Epithelial cell of esophagus (primary cell): ENCODE measurements around the gene P2RX2.
A peak's percentile ranks its signal among the peaks of the same experiment; 100 is the strongest.

Experiments
- DNase-seq: peaks from one replicate; pipeline ENCODE4 v3.0.0; 2010; ENCODE audit warnings: low read depth
- H3K4me3 ChIP-seq: 2 replicates; pipeline ENCODE4 v1.5.1; 2011; ENCODE audit warnings: mild to moderate bottlenecking, low read length, control low read depth
- TF ChIP-seq, protein P1 (sequence below): IDR thresholded peaks from 2 replicates; pipeline ENCODE4 v1.5.1; 2011; ENCODE audit warnings: low read depth, mild to moderate bottlenecking, low read length, control low read depth, inconsistent platforms; ENCODE audit not compliant: insufficient read depth; ENCODE audit errors: missing control alignments

P2RX2 gene

DNA sequence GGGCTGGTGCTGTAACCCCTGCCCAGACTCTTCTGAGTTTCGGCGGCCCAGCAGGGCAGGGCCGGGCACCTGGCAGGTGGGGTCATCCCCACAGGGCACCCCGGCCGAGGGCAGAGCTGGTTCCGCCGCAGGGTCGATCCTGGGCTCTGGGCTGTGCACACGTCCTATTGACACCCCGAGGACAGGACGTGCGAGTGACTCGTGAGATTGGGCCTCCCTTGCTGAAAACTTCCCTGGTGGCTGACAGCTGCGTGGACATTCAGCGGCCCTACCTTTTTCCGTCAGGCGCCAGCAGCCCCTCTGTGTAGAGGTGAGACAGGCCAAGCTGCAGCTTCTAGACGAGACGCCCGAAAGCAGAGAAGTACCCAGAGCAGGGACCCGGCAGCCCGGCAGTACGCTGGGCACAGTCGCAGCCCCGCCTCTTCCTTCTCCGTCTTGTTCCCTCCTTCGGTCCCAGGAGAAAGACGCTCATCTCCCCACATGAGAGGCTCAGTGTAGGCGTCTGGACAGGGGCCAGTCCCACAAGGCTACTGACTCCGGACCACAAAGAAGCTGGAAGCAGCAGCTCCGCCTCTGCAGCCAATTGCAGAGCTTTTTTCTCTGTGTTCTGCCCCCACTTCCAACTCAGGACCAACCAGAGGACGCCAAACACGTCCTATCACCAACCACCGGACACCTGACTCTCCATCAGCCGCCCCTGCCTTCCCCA, 8.4 kb upstream of the P2RX2 start, which contains the start of gene LRCOL1:
Gene LRCOL1 (minus strand): TSS at position 532 of the 709 bp plus-strand sequence. CDS start 4,331 bp downstream, outside the sequence.
- H3K4me3 ChIP-seq: no peak within 1 kb of the TSS

DNA sequence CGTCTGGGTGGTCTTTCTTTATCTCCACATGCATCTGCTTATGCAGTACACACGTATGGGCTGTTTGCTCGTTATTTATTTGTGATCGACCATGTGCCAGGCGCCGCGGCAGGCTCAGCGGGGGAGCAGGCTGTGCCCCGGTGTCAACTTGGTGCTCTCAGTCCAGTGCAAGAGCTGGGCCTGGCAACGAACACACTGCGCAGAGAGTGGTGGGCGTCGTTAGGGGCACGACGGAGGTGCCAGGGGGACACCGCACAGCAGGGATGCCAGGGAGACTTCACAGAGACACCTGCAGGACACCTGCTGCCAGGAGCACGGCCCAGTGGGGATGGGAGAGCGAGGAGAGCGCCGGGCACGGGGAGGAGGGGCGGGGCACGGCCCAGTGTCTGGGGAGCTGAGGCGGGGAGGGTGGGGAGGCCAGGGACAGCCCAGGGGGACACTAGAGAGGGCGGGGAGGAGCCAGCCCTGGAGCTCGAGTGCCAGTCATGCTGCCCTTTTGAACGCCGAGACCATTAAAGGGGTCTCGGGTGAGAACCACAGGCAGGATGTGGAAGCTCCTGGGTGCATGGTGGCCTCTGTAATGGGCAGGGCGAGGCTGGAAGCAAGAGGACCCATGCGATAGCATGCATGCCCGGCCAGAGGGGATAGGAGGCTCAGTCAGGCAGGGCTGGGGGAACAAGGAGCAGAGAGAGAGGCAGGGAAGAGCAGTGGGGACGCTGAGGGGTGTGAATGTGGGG, 7.5 kb upstream of the P2RX2 start:
- no peak for DNase-seq
- TF ChIP-seq, protein P1, sequence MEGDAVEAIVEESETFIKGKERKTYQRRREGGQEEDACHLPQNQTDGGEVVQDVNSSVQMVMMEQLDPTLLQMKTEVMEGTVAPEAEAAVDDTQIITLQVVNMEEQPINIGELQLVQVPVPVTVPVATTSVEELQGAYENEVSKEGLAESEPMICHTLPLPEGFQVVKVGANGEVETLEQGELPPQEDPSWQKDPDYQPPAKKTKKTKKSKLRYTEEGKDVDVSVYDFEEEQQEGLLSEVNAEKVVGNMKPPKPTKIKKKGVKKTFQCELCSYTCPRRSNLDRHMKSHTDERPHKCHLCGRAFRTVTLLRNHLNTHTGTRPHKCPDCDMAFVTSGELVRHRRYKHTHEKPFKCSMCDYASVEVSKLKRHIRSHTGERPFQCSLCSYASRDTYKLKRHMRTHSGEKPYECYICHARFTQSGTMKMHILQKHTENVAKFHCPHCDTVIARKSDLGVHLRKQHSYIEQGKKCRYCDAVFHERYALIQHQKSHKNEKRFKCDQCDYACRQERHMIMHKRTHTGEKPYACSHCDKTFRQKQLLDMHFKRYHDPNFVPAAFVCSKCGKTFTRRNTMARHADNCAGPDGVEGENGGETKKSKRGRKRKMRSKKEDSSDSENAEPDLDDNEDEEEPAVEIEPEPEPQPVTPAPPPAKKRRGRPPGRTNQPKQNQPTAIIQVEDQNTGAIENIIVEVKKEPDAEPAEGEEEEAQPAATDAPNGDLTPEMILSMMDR: no peak
- no peak overlapping the region for H3K4me3 ChIP-seq

More for the DNA sequence above, 8.4 kb upstream of the P2RX2 start, which contains the start of gene LRCOL1:
- TF ChIP-seq, protein P1: no peak
- DNase-seq: no peak

DNA sequence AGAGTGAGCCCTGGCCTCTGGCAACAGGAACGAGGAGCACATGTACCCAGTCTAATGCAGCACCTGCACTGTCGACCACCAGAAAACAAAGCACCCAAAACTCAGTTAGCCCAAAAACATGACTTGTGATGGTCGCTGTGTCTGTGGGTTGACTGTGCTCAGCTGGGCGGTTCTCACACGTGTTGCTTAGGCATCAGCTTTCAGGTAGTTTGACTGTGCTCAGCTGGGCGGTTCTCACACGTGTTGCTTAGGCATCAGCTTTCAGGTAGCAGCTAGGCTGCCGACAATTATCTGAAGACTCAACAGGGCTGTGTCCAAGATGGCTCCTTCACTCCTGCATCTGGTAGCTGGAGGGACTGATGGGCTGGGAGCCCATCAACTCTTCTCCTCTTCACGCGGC, 7.0 kb upstream of the P2RX2 start:
- H3K4me3 ChIP-seq: no peak overlapping the region
- TF ChIP-seq, protein P1: no peak
- no peak for DNase-seq

DNA sequence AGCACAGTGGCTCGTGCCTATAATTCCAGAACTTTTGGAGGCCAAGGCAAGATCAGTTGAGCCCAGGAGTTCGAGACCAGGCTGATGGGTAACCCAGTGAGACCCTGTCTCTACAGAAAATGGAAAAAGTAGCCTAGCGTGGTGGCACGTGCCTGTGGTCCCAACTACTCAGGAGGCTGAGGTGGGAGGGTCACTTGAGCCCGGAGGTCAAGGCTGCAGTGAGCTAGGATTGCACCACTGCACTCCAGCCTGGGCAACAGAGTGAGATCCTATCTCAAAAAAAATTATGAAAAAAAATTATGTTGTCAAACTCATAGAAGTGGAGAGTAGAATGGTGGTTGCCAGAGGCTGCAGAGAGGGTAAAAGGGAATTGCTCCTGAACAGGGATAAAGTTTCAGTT, 4.5 kb upstream of the P2RX2 start:
- no peak for DNase-seq
- no peak overlapping the region for H3K4me3 ChIP-seq
- TF ChIP-seq, protein P1: no peak

DNA sequence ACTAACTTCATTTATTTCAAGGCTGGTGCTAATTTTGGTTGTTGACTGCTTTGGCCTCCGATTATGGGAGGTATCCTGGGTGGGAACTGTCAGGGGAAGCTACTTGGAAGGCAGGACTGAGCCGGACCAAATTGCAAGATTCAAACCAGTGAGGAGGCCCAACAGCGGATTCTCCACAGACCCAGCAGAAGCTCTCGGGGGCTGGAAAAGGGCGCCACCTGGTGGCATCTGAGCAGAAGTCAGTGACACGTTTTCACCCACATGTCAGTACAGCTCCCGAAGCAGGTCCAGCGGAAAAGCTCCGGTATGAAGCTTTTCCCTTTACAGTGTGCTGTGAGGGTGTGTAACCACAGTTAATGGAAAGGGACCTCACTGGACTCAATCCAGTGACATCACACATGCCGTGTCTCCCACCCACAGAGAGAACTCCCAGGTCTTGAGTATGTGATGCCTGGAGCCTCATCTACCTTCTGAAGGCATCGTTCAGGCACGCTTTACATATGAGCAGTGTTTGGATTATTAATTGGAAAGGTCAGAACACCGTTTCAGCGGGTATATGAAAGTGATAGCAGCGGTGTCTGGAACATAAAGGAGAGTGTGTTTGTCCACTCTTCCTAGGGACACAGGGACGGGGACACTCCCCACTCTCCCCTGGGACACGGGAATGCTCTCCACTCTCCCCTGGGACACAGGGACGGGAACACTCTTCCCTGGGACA, 3.6 kb upstream of the P2RX2 start:
- no peak overlapping the region for H3K4me3 ChIP-seq
- peak; percentile 83 for DNase-seq
- TF ChIP-seq, protein P1: peak; percentile 81

DNA sequence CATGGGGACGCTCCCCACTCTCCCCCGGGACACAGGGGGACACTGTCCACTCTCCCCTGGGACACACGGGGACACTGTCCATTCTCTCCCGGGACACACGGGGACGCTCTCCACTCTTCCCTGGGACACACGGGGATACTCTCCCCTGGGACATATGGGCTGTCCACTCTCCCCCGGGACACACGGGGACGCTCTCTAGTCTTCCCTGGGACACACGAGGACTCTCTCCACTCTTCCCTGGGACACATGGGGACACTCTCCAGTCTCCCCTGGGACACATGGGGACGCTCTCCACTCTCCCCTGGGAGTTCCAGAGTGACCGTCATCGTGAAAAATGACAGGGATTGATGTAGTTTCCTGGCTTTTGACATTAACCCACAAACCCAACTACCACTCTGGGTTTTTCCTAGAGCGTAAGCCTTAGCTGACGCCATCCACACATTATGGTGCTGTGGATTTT, 3.0 kb upstream of the P2RX2 start:
- no peak for DNase-seq
- TF ChIP-seq, protein P1: no peak
- no peak overlapping the region for H3K4me3 ChIP-seq
